IMR-90 (cell line): ENCODE measurements around the gene MEIS2. TPM values are rescaled to one million over a fixed set of nuclear protein-coding genes. Genes with fewer than 3 reads are reported as not detected.

Experiments used
- ATAC-seq: fragments of 200-7000 bp; cut with Tn5 transposase; 2 replicates; pipeline ENCODE4 v1.9.1; 2020; ENCODE audit warnings: low read depth, mild to moderate bottlenecking, moderate library complexity
- BruUV-seq: library from RNA; stranded (reverse); fragments of 400-500 nt; replicated peaks from 2 replicates; lab custom pipeline; 2021; lab: Mats Ljungman, UMichigan
- CTCF ChIA-PET: fragments of 300-600 bp; formaldehyde crosslinking; extraction: SDS; loops from one replicate; lab custom pipeline; 2021; ENCODE audit warnings: antibody characterized with exemption; lab: Yijun Ruan, JAX
- POLR2A ChIA-PET: fragments of 300-600 bp; sonication (Branson Sonifier 250); formaldehyde crosslinking; loops from one replicate; lab custom pipeline; 2022; ENCODE audit warnings: antibody characterized with exemption; ENCODE audit not compliant: unreplicated experiment; lab: Charles Lee
- DNase-seq: peaks from one replicate; pipeline ENCODE4 v3.0.0; 2013
- H2AFZ ChIP-seq: replicated peaks from 2 replicates; pipeline ENCODE3; 2013; ENCODE audit warnings: low read length, mild to moderate bottlenecking; ENCODE audit not compliant: poor library complexity
- H2AK5ac ChIP-seq: 2 replicates; pipeline ENCODE4 v1.6.1; 2013; ENCODE audit warnings: low read depth, low read length, inconsistent platforms
- H2AK9ac ChIP-seq: replicated peaks from 2 replicates; pipeline ENCODE3; 2013; ENCODE audit warnings: mild to moderate bottlenecking, low read depth, low read length, moderate library complexity; ENCODE audit not compliant: poor library complexity
- H2BK120ac ChIP-seq: 2 replicates; pipeline ENCODE4 v1.6.1; 2013; ENCODE audit warnings: low read depth, low read length, inconsistent platforms
- H2BK15ac ChIP-seq: 3 replicates; pipeline ENCODE4 v1.6.1; 2013; ENCODE audit warnings: low read depth, low read length, inconsistent platforms
- H2BK20ac ChIP-seq: 2 replicates; pipeline ENCODE4 v1.6.1; 2013; ENCODE audit warnings: low read depth, mild to moderate bottlenecking, inconsistent platforms, low read length, moderate library complexity
- H2BK5ac ChIP-seq: 2 replicates; pipeline ENCODE4 v1.6.1; 2013; ENCODE audit warnings: mild to moderate bottlenecking, low read depth, low read length, inconsistent platforms; ENCODE audit not compliant: poor library complexity, severe bottlenecking
- H3K14ac ChIP-seq: replicated peaks from 2 replicates; pipeline ENCODE4 v1.6.1; 2013; ENCODE audit warnings: low read depth, low read length, inconsistent platforms
- H3K18ac ChIP-seq: 2 replicates; pipeline ENCODE4 v1.6.1; 2013; ENCODE audit warnings: low read depth, low read length, control low read depth
- H3K23ac ChIP-seq: 2 replicates; pipeline ENCODE4 v1.6.1; 2013; ENCODE audit warnings: low read depth, low read length, inconsistent platforms
- H3K27ac ChIP-seq: 2 replicates; pipeline ENCODE4 v1.5.1; 2013; ENCODE audit warnings: mild to moderate bottlenecking, control low read depth, low read length; ENCODE audit not compliant: insufficient read depth
- H3K27me3 ChIP-seq: 2 replicates; pipeline ENCODE4 v1.6.1; 2013; ENCODE audit warnings: low read length; ENCODE audit not compliant: control insufficient read depth, insufficient read depth
- H3K36me3 ChIP-seq: 2 replicates; pipeline ENCODE4 v1.6.1; 2013; ENCODE audit warnings: low read length, mixed read lengths; ENCODE audit not compliant: control insufficient read depth, insufficient read depth
- H3K4ac ChIP-seq: 2 replicates; pipeline ENCODE4 v1.6.1; 2013; ENCODE audit warnings: low read depth, low read length, inconsistent platforms
- H3K4me1 ChIP-seq: 2 replicates; pipeline ENCODE4 v1.6.1; 2013; ENCODE audit warnings: low read length, mixed read lengths; ENCODE audit not compliant: control insufficient read depth, insufficient read depth
- H3K4me2 ChIP-seq: 2 replicates; pipeline ENCODE4 v1.6.1; 2013; ENCODE audit warnings: low read depth, mild to moderate bottlenecking, control low read depth, low read length, moderate library complexity
- H3K4me3 ChIP-seq: 2 replicates; pipeline ENCODE4 v1.5.1; 2013; ENCODE audit warnings: low read depth, mild to moderate bottlenecking, control low read depth, low read length, moderate library complexity; ENCODE audit not compliant: insufficient read depth
- H3K56ac ChIP-seq: 2 replicates; pipeline ENCODE4 v1.6.1; 2013; ENCODE audit warnings: low read length, inconsistent platforms; ENCODE audit not compliant: insufficient read depth; ENCODE audit errors: extremely low read depth
- H3K79me1 ChIP-seq, 2 experiments: 2 replicates each; pipeline ENCODE4 v1.6.1; 2013; ENCODE audit warnings: low read length in 2 of 2, inconsistent platforms in 1 of 2, low read depth in 1 of 2
- H3K9ac ChIP-seq: 2 replicates; pipeline ENCODE4 v1.6.1; 2013; ENCODE audit warnings: low read depth, low read length, control low read depth
- H3K9me1 ChIP-seq: 2 replicates; pipeline ENCODE4 v1.6.1; 2013; ENCODE audit warnings: low read length, inconsistent platforms; ENCODE audit not compliant: insufficient read depth
- H3K9me3 ChIP-seq: 2 replicates; pipeline ENCODE4 v1.6.1; 2013; ENCODE audit warnings: low read length; ENCODE audit not compliant: control insufficient read depth, insufficient read depth
- H4K20me1 ChIP-seq: 2 replicates; pipeline ENCODE4 v1.6.1; 2013; ENCODE audit warnings: low read length, inconsistent platforms; ENCODE audit not compliant: insufficient read depth
- H4K5ac ChIP-seq: 2 replicates; pipeline ENCODE4 v1.6.1; 2013; ENCODE audit warnings: mild to moderate bottlenecking, low read depth, low read length, control low read depth
- H4K8ac ChIP-seq, 2 experiments: 2 replicates each; pipeline ENCODE4 v1.6.1; 2013; ENCODE audit warnings: low read depth in 2 of 2, low read length in 2 of 2, control low read depth in 1 of 2, inconsistent platforms in 1 of 2
- H4K91ac ChIP-seq: 2 replicates; pipeline ENCODE4 v1.6.1; 2013; ENCODE audit warnings: low read depth, low read length, inconsistent platforms; ENCODE audit not compliant: insufficient read depth
- BHLHE40 ChIP-seq: fragments of 150-350 bp; IDR thresholded peaks from 2 replicates; pipeline ENCODE4 v1.6.1; 2016; ENCODE audit warnings: mild to moderate bottlenecking, low read depth, low read length
- CEBPB ChIP-seq: IDR thresholded peaks from 2 replicates; pipeline ENCODE4 v1.6.1; 2012; ENCODE audit warnings: low read depth, low read length, improper control_type of control experiment
- FOS ChIP-seq: fragments of 150-350 bp; IDR thresholded peaks from 2 replicates; pipeline ENCODE4 v1.6.1; 2016; ENCODE audit warnings: low read depth, low read length
- MAFK ChIP-seq: IDR thresholded peaks from 2 replicates; pipeline ENCODE4 v1.6.1; 2012; ENCODE audit warnings: low read depth, low read length, improper control_type of control experiment
- MAZ ChIP-seq: IDR thresholded peaks from 2 replicates; pipeline ENCODE4 v1.6.1; 2012; ENCODE audit warnings: low read depth, mild to moderate bottlenecking, low read length, improper control_type of control experiment, moderate library complexity, borderline replicate concordance
- MXI1 ChIP-seq: IDR thresholded peaks from 2 replicates; pipeline ENCODE4 v1.6.1; 2012; ENCODE audit warnings: low read depth, mild to moderate bottlenecking, low read length, moderate library complexity, borderline replicate concordance
- NFE2L2 ChIP-seq: fragments of 150-350 bp; IDR thresholded peaks from 2 replicates; pipeline ENCODE4 v1.6.1; 2016; ENCODE audit warnings: low read depth, mild to moderate bottlenecking, low read length
- POLR2A ChIP-seq: IDR thresholded peaks from 2 replicates; pipeline ENCODE4 v1.6.1; 2012; ENCODE audit warnings: mild to moderate bottlenecking, low read depth, low read length
- RAD21 ChIP-seq: IDR thresholded peaks from 2 replicates; pipeline ENCODE4 v1.6.1; 2012; ENCODE audit warnings: low read length, improper control_type of control experiment
- RFX5 ChIP-seq: IDR thresholded peaks from 2 replicates; pipeline ENCODE4 v1.8.0; 2012; ENCODE audit warnings: low read depth, mild to moderate bottlenecking, low read length, moderate library complexity
- SMC3 ChIP-seq: fragments of 150-350 bp; IDR thresholded peaks from 2 replicates; pipeline ENCODE4 v1.6.1; 2016; ENCODE audit warnings: low read depth, mild to moderate bottlenecking, antibody characterized with exemption, low read length, moderate library complexity
- WGBS, 2 experiments: methylation state at CpG; one replicate each; pipeline versions ENCODE4 v1.1.5 to v1.1.7; 2013; ENCODE audit warnings: missing lambda C conversion rate in 2 of 2; ENCODE audit not compliant: insufficient read length in 1 of 2; ENCODE audit errors: extremely low coverage in 2 of 2; 5-methylcytosine and 5-hydroxymethylcytosine counted together
- dilution Hi-C: fragments of 300-500 bp; cut with HindIII; formaldehyde crosslinking; loops from one replicate; pipeline ENCODE4 v1.14.3; 2018; ENCODE audit warnings: low sequenced_read_pairs; ENCODE audit not compliant: unreplicated experiment
- in situ Hi-C: fragments of 300-500 bp; cut with MboI; formaldehyde crosslinking; loops from 3 replicates; pipeline ENCODE4 v1.14.3; 2019; ENCODE audit warnings: low sequenced_read_pairs, inconsistent platforms, mixed read lengths
- intact Hi-C: fragments of 100-400 bp; cut with micrococcal nuclease; formaldehyde crosslinking; loops from 2 replicates; pipeline ENCODE4 v1.10.0; 2022
- polyA plus RNA-seq, 3 experiments: library from polyadenylated mRNA; depleted of rRNA; stranded (reverse); fragments of >200 nt; gene quantifications; 2 replicates each; pipeline ENCODE4 v1.2.3, GENCODE V29; 2012; ENCODE audit warnings: low replicate concordance in 1 of 3
- total RNA-seq: library from RNA; depleted of rRNA; stranded (reverse); fragments of >200 nt; gene quantifications from 2 replicates; pipeline ENCODE4 v1.2.3, GENCODE V29; 2012
- TF ChIP-seq, protein P1 (sequence below): fragments of 150-350 bp; IDR thresholded peaks from 2 replicates; pipeline ENCODE4 v1.6.1; 2016; ENCODE audit warnings: low read depth, mild to moderate bottlenecking, low read length, moderate library complexity, borderline replicate concordance

MEIS2 gene
- total and polyA plus RNA-seq, 2 of the 4 experiments (the other 2 are of a cell fraction) = 70.1 to 71.3 TPM

DNA sequence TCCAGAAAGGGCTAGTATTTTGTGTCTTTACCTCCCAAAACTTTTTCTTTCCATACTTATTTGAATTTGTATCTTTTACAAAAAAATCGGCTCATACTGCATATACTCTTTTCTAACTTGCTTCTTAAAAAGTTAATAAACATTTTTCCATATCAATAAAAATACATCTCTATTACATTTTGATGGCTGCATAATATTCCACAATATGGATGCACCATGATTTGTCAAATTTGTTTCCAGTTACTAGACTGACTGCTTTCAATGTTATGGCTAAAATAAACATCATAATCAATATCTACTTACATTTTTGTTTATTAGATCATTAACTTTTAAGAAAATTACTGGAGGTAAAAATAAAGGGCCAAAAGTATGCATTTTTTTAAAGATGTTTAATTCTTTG lies 121.7 kb downstream of the MEIS2 start:
- Histone ChIP-seq H2BK15ac (no peak overlapping the region), H3K9me3 (no peaks in the 10 kb centered on the region), H3K4me1 (no peaks in the 10 kb centered on the region), H4K5ac (no peak overlapping the region), H2BK5ac (no peak overlapping the region), H3K27ac (no peak overlapping the region), H3K4me2 (no peak overlapping the region), H3K4me3 (no peak overlapping the region), H3K27me3 (no peaks in the 10 kb centered on the region), H4K20me1 (no peaks in the 10 kb centered on the region), H3K18ac (no peak overlapping the region), H3K23ac (no peak overlapping the region), H2BK20ac (no peak overlapping the region), H3K56ac (no peak overlapping the region), H3K9ac (no peak overlapping the region), H2AFZ (no peak overlapping the region), H4K8ac (no peak overlapping the region), H3K9me1 (no peaks in the 10 kb centered on the region), H2BK120ac (no peak overlapping the region), H3K4ac (no peak overlapping the region), H3K36me3 (no peaks in the 10 kb centered on the region), H4K91ac (no peak overlapping the region), H3K79me1 (no peaks in the 10 kb centered on the region), H3K14ac (no peak overlapping the region), H2AK5ac (no peak overlapping the region), H2AK9ac (no peak overlapping the region)
- BruUV-seq = no TSS peak
- intact Hi-C loops = no loop called here
- WGBS, 2 experiments = no CpG with 5 or more reads among the region's 1 CpG
- CTCF ChIA-PET = no interaction called here
- dilution Hi-C loops = no loop called here
- DNase-seq (no peak), ATAC-seq (no peak)
- POLR2A ChIA-PET = no interaction called here
- TF ChIP-seq MAFK (no peak), FOS (no peak), MXI1 (no peak), RAD21 (no peak), SMC3 (no peak), NFE2L2 (no peak), CEBPB (no peak), MAZ (no peak), BHLHE40 (no peak), RFX5 (no peak), POLR2A (no peak)
- TF ChIP-seq, protein P1, sequence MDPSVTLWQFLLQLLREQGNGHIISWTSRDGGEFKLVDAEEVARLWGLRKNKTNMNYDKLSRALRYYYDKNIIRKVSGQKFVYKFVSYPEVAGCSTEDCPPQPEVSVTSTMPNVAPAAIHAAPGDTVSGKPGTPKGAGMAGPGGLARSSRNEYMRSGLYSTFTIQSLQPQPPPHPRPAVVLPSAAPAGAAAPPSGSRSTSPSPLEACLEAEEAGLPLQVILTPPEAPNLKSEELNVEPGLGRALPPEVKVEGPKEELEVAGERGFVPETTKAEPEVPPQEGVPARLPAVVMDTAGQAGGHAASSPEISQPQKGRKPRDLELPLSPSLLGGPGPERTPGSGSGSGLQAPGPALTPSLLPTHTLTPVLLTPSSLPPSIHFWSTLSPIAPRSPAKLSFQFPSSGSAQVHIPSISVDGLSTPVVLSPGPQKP = no peak
- in situ Hi-C loops = loop anchor here (10.0 kb wide), 1 partner anchor 56 kb away; no protein-coding TSS in a partner anchor
